ENCODE measurements around the gene ATP9A.

The ATP9A gene

GRCh38 chr20:51631953-51632352, 136.2 kb downstream of the ATP9A start:
- TF ChIP-seq TAF1 (IDR thresholded peaks at IDR 0.05; ENCODE audit: borderline replicate concordance, insufficient read depth, low read length) = no peak
- TF ChIP-seq REST (IDR thresholded peaks at IDR 0.05; ENCODE audit: insufficient read depth in 1 of 2, low read depth in 2 of 2, low read length in 2 of 2) = no peak
- TF ChIP-seq POLR2AphosphoS5 (IDR thresholded peaks at IDR 0.05; ENCODE audit: low read depth, low read length) = no peak
- TF ChIP-seq SIN3A (IDR thresholded peaks at IDR 0.05; ENCODE audit: borderline replicate concordance, insufficient read depth, low read length) = no peak
- no peak for TF ChIP-seq FOXP2 (optimal IDR thresholded peaks at IDR 0.05; ENCODE audit: borderline replicate concordance, extremely low read depth, extremely low read length, insufficient read depth)

- TF ChIP-seq TAF1 (IDR thresholded peaks at IDR 0.05; ENCODE audit: borderline replicate concordance, insufficient read depth, low read length) = no peak
- 0 out of 4 replicates have a peak, but pooled peaks of 1 of the 2 experiments have one; percentile 28 for TF ChIP-seq REST (IDR thresholded peaks at IDR 0.05; ENCODE audit: insufficient read depth in 1 of 2, low read depth in 2 of 2, low read length in 2 of 2)
Measured at GRCh38 chr20:51631011-51631950, 136.9 kb downstream of the ATP9A start.

GRCh38 chr20:51629399-51630058, 138.7 kb downstream of the ATP9A start:
- TF ChIP-seq POLR2AphosphoS5 (IDR thresholded peaks at IDR 0.05; ENCODE audit: low read depth, low read length) (no peak), TAF1 (IDR thresholded peaks at IDR 0.05; ENCODE audit: borderline replicate concordance, insufficient read depth, low read length) (no peak)

- TF ChIP-seq FOXP2 (optimal IDR thresholded peaks at IDR 0.05; ENCODE audit: borderline replicate concordance, extremely low read depth, extremely low read length, insufficient read depth) (no peak), TAF1 (IDR thresholded peaks at IDR 0.05; ENCODE audit: borderline replicate concordance, insufficient read depth, low read length) (no peak), SIN3A (IDR thresholded peaks at IDR 0.05; ENCODE audit: borderline replicate concordance, insufficient read depth, low read length) (no peak), REST (IDR thresholded peaks at IDR 0.05; ENCODE audit: insufficient read depth in 1 of 2, low read depth in 2 of 2, low read length in 2 of 2) (no peak), POLR2AphosphoS5 (IDR thresholded peaks at IDR 0.05; ENCODE audit: low read depth, low read length) (no peak)
Measured at GRCh38 chr20:51628533-51629398, 139.4 kb downstream of the ATP9A start.

GRCh38 chr20:51627586-51627985, 140.6 kb downstream of the ATP9A start:
- TF ChIP-seq FOXP2 (optimal IDR thresholded peaks at IDR 0.05; ENCODE audit: borderline replicate concordance, extremely low read depth, extremely low read length, insufficient read depth) = no peak

All from PFSK-1 (cell line).